ENCODE data around the gene TTC39B.

TTC39B gene

DNA sequence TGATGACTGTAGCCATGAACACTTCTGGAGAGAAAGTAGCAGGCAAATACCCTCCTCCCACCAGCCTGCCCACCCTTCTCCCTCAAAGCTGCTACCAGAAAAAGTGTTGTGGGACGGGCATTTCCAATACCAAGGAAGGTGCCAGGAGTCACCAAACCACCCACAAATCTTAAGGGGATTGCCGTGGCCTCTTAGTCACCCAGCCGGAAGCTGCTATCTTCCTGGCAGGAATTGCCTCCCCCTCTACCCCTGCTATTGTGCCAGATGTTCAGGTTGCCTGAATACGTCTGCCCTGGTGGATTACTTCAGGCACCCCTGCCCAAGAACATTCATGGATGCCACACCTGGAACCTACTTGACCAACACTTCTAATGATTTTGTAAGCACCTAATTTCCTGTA, 156.1 kb downstream of the TTC39B start:
- Histone ChIP-seq H3K27ac (no peak overlapping the region), H3K4me1 (ENCODE audit: control insufficient read depth in 1 of 2, insufficient read depth in 1 of 2, low read depth in 1 of 2, low read length in 1 of 2) (no peaks in the 10 kb centered on the region), H3K36me3 (no peaks in the 10 kb centered on the region), H3K9me3 (no peaks in the 10 kb centered on the region), H3K27me3 (no peaks in the 10 kb centered on the region), H3K4me3 (ENCODE audit: low read depth in 1 of 2, low read length in 1 of 2) (no peak overlapping the region)
- TF ChIP-seq, protein P1, sequence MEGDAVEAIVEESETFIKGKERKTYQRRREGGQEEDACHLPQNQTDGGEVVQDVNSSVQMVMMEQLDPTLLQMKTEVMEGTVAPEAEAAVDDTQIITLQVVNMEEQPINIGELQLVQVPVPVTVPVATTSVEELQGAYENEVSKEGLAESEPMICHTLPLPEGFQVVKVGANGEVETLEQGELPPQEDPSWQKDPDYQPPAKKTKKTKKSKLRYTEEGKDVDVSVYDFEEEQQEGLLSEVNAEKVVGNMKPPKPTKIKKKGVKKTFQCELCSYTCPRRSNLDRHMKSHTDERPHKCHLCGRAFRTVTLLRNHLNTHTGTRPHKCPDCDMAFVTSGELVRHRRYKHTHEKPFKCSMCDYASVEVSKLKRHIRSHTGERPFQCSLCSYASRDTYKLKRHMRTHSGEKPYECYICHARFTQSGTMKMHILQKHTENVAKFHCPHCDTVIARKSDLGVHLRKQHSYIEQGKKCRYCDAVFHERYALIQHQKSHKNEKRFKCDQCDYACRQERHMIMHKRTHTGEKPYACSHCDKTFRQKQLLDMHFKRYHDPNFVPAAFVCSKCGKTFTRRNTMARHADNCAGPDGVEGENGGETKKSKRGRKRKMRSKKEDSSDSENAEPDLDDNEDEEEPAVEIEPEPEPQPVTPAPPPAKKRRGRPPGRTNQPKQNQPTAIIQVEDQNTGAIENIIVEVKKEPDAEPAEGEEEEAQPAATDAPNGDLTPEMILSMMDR (IDR thresholded peaks at IDR 0.05), result no peak

DNA sequence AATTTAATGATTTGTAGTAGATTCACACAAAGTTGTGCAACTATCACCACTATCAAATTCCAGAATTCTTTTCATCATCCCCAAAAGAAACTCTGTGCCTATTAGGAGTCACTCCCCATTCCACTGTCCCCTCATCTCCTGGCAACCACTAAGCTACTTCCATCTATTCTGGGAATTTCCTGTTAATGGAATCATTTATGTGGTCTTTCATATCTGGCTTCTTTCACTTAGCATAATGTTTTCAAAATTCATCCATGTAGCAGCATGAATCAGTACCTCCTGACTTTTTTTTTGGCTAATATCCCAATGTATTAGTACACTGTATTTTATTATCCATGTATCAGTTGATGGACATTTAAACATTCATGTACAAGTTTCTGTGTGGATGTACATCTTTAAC, 157.6 kb downstream of the TTC39B start:
- Histone ChIP-seq H3K27me3 (no peaks in the 10 kb centered on the region), H3K36me3 (no peaks in the 10 kb centered on the region), H3K9me3 (no peaks in the 10 kb centered on the region), H3K4me1 (ENCODE audit: control insufficient read depth in 1 of 2, insufficient read depth in 1 of 2, low read depth in 1 of 2, low read length in 1 of 2) (no peaks in the 10 kb centered on the region), H3K27ac (no peak overlapping the region), H3K4me3 (ENCODE audit: low read depth in 1 of 2, low read length in 1 of 2) (no peak overlapping the region)
- TF ChIP-seq, protein P1 (IDR thresholded peaks at IDR 0.05), result no peak

DNA sequence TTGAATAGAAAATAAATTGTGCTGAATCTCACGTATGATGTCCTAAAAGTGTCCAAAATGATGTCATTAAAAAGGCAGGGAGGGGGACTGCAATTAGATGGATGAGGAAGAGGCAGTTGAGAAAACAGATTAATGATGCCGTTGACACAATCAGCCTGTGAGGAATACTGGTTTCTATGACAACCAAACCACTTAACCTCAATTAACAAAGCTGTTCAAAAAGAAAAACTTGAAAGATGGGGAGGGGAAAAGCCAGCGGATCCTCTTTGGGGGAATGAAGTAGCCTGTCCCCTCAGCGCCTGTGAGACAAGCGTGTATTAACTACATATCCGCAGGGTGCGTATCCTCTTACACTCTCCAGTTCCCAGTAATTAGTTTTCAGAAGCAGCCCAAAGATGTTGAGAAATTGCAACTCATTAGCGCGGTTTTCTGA, 160.7 kb downstream of the TTC39B start:
- no peaks in the 10 kb centered on the region for H3K4me1 ChIP-seq (ENCODE audit: control insufficient read depth in 1 of 2, insufficient read depth in 1 of 2, low read depth in 1 of 2, low read length in 1 of 2)
- TF ChIP-seq, protein P1 (IDR thresholded peaks at IDR 0.05), result no peak
- H3K4me3 ChIP-seq (ENCODE audit: low read depth in 1 of 2, low read length in 1 of 2), result no peak overlapping the region
- H3K27ac ChIP-seq, result no peak overlapping the region
- H3K27me3 ChIP-seq, result no peaks in the 10 kb centered on the region
- no peaks in the 10 kb centered on the region for H3K9me3 ChIP-seq
- H3K36me3 ChIP-seq, result no peaks in the 10 kb centered on the region

DNA sequence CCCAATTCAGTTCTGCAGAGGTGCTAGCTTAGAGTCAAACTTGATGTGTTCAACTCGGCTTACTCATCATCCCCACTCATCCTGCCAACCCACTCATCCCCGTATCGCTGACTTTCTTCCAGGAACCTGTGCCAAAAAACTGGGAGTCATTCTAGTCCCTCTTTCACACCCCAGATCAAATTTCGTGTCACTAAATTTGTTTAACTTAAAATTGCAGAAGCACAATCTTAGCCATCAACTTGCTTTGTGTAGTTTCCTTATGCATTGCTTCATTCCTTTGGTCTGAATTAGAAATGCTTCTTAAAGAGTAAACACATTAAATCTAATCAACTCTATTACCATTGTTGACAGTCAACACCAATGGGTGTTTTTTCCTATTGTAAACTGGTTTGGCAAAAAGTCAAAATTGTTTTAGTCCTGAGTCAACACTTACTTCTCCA, 162.4 kb downstream of the TTC39B start:
- Histone ChIP-seq H3K27me3 (no peaks in the 10 kb centered on the region), H3K4me3 (ENCODE audit: low read depth in 1 of 2, low read length in 1 of 2) (no peak overlapping the region), H3K4me1 (ENCODE audit: control insufficient read depth in 1 of 2, insufficient read depth in 1 of 2, low read depth in 1 of 2, low read length in 1 of 2) (no peaks in the 10 kb centered on the region), H3K36me3 (no peaks in the 10 kb centered on the region), H3K9me3 (no peaks in the 10 kb centered on the region), H3K27ac (no peak overlapping the region)
- TF ChIP-seq, protein P1 (IDR thresholded peaks at IDR 0.05), result no peak

DNA sequence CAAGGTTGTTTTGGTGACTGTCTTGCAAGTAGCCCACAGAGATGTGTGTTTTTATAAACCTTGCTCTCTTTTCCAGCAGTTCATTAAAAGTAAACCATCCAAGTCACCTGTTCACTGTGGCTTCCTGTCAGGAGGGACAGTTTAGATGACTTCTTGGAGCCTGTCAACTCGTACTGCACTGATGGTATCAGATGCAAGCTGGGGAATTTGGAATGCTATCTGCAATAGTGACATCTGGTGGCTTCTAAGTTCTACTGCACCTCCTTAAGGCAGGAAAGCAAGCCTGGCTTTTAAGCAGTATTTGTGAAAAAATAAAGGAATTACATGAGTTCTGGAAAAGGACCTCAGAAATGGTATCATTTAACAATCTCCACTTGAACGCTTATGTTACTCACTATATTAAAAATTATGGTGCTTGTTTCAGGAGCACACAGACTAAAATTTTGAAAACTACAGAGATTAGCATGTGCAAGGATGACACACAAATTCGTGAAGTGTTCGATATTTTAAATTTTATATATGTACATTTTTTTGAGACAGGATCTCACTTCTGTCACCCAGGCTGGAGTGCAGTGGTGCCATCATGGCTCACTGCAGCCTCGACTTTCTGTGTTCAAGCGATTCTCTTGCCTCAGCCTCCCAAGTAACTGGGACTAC, 164.0 kb downstream of the TTC39B start:
- no peak overlapping the region for H3K4me3 ChIP-seq (ENCODE audit: low read depth in 1 of 2, low read length in 1 of 2)
- no peak overlapping the region for H3K27ac ChIP-seq
- H3K36me3 ChIP-seq, result no peaks in the 10 kb centered on the region
- no peaks in the 10 kb centered on the region for H3K4me1 ChIP-seq (ENCODE audit: control insufficient read depth in 1 of 2, insufficient read depth in 1 of 2, low read depth in 1 of 2, low read length in 1 of 2)
- H3K27me3 ChIP-seq, result no peaks in the 10 kb centered on the region
- TF ChIP-seq, protein P1 (IDR thresholded peaks at IDR 0.05), result no peak
- H3K9me3 ChIP-seq, result no peaks in the 10 kb centered on the region

All from neutrophil (primary cell).